ENCODE data around the gene AKAP6.

AKAP6 gene

DNA sequence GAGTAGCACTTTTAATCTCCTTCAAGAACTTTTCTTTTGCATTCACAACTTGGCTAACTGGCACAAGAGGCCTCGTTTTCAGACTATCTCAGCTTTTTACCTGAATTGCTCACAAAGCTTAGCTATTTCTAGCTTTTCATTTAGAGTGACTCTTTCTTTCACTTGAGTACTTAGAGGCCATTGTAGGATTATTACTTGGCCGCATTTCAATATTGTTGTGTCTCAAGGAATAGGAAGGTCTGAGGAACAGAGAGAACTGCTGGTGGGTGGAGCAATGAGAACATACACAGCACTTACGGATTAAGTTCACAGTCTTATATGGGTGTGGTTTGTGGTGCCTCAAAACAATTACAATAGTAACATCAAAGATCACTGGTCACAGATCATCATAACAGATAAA, 384.8 kb downstream of the AKAP6 start:
- FAIRE-seq: no peak

DNA sequence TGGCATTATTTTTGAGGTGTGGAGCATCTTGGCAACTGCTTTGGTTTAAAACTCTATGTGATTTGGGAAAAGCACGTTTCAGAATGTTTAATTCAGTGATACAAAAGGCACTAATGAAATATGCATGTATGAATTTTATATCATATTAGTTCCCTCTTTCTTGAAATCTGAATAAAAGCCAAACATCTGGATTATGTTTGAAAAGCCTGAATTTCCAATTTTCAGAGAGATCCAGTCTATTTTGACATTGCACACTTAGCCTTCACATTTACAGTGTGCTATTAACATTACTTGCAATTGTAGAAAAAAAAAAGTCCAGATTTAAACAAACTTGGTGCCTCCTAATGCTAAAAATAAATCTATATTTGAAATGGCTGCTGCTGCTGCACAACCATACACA, 390.5 kb downstream of the AKAP6 start:
- FAIRE-seq: no peak

DNA sequence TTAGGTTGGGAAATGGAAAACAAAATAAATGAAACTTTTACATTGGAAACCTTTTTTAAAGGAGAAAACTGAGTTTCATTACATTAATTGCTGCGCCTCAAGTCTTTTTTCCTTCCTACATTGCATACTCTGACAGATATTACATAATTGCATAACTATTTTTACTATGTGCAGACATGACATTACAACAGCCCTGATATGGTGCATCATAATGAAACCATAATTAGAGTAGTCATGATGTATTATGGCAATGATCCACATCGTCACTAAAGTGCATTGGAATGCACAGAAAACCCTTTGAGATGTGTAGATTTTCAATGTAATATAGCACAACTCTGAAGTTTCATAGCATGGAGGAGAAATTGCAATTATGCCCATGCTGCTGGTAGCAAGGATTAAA, 391.8 kb downstream of the AKAP6 start:
- FAIRE-seq: no peak

DNA sequence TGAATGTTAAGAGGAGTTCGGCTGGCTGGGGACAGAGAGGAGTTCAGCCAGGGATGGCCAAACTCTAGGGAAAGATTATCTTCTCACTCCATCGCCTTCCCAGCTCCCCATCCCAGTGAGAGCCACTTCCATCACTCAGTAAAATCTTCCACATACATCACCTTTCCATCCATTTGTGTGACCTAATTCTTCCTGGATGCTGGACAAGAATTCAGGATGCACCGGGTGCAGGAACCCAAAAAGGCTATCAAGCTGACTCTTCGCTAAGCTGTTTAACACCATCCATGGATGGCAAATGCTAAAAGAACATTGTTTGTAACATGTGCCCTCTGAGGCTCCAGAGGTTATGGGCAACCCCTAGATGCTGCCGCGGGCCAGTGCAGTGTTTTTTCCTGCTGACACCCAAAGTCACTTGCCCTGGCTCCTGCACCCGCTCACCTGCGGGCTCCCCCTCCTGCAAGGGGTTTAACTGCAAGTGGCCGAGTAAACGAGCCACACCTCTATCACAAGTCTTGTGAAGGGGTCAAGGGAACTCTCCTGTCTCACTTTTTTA, 393.6 kb downstream of the AKAP6 start:
- no peak for FAIRE-seq

DNA sequence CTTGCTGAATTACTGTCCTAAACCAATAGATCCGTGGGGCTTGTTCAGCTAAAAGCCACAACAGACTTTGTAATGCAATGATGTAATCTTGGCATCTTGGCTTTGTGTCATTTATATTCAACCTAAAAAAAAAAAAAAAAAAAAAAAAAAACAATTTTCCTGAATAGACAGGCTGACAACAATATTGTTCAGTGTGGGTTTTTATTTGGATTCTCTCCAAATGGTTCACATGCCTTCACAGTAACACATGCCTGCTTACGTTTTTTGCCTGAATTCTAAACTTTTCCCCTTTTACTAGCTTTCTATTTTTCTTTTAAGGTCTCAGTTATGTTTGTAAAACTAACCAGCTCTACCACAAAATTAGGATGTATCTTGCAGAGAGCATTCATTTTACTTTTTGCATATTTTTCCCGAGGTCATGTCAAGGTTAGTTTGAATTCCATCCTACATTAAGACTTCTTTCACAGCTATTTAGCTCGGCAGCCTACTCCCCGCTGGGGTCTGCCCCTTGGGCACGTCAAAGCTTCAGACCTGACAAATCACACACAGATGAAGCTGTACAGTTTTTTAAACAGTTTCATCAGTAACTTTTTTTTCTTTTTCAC, 395.9 kb downstream of the AKAP6 start:
- no peak for FAIRE-seq

DNA sequence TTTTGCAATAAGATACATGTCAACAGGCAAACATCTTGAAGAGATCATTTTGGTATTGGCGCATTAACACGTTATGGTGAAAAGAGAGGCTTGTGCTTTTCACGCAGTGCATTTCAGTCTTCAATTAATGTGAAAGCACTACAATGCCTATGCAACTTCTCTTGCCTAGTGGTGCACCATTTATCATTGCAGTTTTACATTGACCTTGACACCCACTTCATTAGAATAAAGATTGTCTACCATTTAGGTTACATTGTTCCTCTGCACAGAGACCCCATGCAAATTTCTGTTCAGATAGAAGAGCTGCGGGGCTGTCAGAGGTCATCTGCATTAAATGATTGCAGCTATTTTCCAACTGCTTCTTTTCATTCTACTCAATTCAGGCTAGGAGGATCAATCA, 397.4 kb downstream of the AKAP6 start:
- no peak for FAIRE-seq

DNA sequence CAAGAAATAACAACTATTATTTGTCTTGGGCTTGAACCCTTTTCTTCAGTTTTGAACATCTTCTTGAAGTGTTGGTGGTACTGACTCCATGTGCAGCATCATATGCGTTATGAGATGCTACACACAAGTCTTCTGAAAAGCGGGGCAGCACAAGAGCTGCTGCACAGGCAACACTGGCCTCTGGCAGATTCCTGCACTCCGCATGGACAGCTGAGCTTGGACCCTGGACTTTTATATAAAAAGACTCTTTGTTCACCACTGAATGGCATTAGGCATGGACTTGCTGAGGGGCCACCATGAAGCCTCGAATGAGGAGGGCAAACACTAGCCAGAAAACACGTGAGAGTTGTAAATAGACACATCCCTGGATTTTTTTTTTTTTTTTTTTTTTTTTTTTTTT, 398.7 kb downstream of the AKAP6 start:
- FAIRE-seq: no peak

DNA sequence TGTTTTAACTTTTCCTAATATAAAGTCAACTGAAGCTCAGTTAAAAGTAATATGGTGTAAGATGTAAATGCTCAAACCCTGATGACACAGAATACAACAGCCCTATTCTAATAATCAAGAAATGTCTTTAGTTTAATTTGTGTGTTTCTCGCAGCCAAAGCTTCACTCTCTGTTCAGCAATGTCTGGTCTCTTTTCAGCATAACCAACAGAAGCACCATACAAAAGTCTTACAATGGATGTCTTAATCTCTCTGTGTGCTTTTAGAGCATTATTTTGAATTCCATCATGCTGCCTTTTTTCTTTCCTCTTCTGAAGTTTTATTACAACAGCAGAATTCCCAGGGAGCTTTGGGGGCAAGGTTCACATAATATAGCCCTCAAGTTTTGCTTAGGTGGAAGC, 399.4 kb downstream of the AKAP6 start:
- FAIRE-seq: no peak

DNA sequence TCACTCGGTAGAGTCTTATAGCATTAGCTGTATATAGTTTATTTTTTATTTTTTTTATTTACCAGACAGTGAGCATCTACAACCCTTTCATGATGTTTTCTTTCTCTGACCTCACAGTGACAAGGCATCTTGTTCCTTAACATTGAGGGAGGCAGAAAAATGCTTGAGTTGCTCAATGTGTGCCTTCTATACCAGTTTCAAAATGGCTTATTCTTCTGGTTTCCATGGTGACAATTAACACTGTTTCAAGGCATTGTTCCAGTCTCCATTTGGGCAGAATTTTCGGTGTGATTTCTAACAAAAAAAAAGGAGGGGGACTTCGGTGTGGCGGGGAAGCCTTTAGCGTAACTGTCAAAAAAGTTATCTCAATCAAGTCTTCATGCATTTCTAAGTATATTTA, 399.9 kb downstream of the AKAP6 start:
- FAIRE-seq: no peak

DNA sequence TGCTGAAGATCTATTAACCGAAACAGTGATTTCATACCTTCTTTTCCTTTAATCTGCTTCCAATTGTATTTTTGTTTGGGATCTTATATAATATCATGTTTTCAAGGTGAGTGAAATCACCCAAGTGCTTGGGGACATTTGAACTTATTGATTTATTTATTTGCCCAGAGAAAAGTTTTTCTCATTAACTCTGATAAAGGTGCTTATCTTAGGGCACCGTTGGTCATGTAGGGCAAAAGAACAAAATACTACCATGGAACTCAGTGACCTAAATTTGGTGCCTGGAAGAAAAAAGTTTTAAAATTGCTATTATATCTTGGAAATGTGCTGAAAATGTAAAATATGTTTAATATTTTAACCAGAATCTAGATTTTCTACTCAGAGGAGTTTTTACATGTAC, 402.2 kb downstream of the AKAP6 start:
- no peak for FAIRE-seq

DNA sequence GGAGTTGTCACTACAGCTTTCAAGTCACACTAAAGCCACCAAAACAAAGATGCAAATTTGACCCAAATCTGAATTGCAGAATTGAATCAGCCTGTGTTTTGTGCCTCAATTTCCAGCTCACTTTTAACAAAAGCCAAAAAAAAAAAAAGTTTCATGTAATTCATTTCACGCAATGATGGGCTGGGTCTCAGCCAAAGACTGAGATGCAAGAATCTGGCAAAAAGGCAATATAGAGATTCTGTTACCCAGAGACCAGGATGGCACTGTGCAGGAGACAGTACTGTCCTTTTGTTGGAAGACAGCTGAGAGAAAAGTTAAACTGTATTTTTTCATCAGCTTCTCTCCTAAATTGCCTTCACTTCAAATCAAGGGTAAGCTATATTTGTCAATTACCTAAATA, 403.9 kb downstream of the AKAP6 start:
- FAIRE-seq: no peak

DNA sequence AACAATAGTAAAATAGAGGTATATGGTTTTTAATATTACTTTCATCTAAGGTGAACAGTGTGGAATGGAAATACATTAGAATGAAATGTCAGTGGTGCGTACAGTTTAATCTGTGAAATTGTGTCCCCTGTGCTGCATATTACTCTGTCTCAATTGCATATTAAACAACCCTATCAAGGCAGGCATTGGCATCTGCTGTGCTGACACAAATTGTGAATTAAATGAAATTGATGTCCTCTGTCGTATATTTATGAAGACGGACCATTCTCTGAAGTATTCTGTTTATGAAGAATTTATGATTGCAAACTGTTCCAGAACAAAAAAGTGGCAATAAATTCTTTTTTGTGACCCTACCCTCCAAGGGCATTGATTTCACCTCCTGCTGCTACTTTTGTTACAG, 405.2 kb downstream of the AKAP6 start:
- no peak for FAIRE-seq

DNA sequence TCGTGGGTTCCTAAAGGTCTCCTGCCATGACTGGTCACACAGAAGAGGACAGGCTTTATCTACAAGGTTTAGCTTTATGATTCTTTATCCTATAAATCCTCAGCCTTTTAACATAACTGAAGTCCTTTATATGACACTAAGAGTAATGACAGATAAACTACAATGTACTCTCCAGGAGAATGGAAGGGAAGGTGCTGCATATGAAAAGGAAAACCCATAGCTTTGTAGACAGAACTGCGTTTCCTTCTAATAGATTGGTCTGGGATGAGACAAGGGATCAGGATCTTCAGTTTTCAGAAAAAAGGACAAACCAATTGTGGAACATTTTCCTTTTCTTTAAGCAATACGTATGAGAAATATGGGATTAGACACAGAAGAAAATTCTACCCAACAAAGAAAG, 408.5 kb downstream of the AKAP6 start:
- FAIRE-seq: no peak

DNA sequence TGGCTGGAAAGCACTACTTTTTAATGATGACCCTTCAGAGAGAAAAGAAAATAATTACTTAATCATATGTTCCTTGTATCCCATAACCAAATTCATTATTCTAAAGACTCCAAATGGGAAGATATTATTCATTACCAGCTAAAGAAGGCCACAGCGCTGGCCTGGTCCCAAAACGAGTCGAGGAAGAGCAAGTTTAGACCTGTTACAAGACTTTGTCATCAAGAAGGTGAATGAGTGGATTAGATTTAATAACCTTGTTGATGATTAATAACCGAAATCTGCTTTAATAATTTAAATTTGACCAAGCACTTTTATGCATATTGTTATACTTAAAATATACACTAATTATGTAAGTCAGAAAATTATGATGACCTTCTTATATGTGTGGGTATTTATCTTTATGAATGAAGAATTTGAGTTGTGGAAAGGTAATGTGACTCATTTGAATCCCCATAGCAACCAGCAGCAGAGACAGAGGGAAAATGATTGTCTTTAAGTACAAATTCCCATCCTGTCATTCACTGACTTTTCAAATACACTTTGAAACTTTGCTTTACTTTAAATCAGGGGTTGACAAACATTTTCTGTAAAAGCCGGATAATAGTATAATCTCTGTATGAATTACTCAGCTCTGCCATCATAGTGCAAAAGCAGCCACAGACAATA, 409.2 kb downstream of the AKAP6 start:
- FAIRE-seq: peak; percentile 18

DNA sequence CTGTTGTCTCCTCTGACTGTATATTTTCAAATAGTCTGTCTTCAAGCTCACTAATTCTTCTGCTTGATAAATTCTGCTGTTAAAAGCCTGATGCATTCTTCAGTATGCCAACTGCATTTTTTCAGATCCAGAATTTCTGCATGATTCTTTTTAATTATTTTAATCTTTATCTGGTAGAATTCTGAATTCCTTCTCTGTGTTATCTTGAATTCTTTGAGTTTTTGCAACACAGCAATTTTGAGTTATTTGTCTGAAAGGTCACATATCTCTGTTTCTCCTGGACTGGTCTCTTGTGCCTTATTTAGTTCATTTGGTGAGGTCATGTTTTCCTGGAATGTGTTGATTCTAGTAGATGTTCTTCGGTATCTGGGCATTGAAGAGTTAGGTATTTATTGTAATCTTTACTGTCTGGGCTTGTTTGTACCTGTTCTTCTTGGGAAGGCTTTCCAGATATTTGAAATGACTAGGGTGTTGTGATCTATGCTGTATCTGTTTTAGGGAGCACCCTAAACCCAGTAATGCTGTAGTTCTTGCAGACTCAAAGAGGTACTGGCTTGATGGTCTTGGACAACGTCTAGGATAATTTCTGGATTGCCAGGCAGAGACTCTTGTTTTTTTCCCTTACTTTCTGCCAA, 415.8 kb downstream of the AKAP6 start:
- no peak for FAIRE-seq

DNA sequence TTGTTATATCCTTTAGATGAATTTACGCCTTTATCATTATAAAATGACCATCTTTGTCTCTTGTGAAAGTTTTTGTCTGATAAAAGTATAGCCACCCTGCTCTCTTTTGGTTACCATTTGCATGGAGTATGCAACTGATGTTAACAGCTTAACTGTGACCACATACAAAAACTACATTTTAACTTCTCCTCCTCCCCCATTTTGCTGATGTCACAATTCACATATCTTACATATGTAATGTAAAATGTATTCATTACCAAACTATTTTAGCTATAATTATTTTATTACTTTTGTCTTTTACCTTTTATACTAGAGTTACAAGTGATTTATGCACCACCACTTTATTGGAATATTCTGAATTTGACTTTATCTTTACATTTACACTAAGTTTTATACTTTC, 425.1 kb downstream of the AKAP6 start:
- no peak for FAIRE-seq

DNA sequence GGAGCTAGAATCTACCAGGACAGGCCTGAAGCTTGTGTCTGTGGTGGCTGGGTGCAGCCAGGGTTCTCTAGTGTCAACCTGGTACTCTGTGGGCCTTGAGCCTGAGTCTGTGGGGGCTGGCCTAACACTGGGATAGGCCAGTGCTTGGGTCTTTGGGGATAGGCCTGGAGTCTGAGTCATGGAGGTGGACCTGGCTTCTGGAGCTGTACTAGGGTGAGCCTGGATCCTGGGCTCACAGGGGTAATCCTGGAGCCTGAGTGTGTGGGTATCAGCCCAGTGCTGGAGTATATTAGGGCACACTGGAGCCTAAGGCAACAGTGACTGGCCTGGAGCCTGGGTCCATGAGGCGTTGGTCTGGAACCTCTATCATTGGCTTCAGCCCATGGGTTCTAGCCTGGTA, 427.1 kb downstream of the AKAP6 start:
- FAIRE-seq: no peak

DNA sequence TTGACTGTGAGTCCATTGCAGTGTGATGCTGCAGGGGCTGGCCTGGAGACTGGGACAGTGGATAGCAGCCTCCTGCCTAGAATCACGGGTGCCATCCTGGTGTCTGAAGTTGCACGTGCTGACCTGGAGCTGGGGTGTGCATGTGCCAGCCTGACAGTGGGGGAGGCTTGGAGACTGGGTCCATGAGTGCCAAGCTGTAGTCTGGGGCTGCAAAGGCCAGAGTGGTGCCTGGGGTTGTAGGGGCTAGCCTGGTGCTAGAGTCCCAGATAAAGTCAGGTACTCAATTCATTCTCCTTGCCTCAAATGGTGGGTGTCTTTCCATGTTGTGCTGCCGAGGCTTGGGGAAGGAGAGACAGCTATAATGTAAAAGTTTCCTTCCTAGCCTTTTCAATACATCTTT, 427.7 kb downstream of the AKAP6 start:
- FAIRE-seq: no peak

DNA sequence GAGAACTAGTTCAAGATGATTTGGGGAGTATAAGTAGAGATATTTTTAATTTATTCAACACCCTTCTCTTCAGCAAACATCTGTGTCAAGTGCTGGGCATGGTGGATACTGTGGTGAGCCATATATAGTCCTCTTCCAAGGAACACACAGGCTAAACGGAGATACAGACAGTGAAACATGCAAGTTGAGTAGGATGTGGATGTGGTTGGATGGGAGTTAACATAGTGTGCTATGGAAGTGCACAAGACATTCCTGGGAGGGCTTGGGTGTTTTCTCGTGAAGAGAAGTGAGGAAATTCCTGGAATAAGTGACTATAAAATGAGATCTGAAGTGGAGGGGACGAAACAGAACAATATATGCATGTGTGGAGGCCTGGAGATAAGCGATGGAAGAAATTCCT, 428.5 kb downstream of the AKAP6 start:
- no peak for FAIRE-seq

DNA sequence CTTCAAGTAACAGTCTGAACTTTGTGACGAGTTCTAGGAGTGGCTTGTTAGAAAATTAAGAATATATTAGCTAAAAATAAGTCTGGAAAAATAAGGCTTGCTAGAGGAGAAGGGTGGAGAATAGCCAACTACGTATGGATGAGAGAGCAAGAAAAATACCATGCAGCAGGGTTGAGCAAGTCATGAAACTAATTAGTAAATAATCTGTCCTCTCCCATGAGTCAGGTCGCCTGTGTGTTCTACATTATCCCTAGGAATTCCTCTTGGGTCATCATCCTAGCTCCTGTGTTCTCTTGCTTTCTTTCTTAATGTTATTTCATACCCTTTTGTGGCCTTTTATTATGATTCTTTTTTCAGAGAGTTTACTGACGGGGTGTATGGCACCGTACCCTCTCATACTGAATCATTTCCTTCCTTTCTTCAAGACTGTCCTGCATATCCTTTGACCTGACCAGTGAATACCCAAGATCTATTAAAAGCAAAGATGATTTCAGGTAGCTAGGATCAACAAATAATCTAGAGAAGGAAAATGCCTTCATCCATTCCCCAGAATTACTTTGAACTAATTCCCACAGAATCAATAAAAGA, 432.4 kb downstream of the AKAP6 start:
- no peak for FAIRE-seq

DNA sequence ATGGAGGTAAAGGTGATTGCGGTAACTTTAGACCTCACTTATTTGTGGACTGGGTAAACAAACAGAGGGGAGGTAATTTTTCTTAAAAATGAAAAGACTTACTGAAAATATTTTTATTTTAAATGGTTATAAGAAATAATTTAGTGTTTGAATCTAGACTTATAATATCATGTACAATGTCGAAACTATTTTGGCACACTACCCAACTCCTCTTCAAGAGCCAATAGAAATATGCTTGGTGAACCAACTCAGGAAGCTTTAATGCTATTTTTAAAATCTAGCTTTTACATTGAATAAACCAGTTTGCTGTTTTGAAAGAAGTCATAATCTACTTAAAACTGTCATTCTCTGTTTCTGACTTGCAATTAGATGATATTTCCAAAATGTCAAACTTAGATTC, 433.8 kb downstream of the AKAP6 start:
- no peak for FAIRE-seq

DNA sequence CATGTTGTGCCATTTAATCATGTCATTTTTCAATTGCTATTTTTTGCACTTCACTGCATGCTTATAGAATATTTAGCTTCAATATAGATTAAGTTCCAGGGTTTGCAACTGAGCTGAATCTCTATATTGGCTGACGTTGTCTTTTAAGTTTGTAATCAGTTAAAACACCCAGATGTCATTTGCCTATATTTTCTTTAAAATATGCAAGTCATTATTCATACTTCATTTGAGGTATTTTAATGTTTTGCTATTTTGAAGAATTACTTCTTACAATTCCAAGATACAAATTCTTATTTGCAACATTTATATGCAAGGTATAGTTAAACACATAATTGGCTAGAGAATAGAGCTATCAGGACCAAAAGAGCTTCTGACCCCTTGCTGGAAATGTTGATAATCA, 434.6 kb downstream of the AKAP6 start:
- no peak for FAIRE-seq

DNA sequence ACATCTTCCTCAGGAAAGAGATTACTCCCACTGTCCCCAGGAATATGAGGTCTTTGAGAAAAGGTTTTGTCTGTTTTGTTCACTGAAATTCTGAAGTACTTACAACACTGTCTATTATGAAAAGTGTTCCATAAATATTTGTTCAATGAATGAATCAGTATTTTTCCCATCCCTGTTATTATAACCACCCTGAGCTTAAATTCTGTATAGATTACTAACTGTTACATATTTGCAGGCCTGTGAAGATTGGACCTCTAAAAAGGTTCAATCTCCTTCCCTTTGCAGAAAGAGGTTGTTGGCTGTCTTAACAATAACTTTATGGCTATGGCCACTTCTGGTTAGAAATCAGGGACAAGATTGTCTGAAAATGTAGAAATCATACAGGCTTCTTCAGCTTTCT, 435.0 kb downstream of the AKAP6 start:
- no peak for FAIRE-seq

DNA sequence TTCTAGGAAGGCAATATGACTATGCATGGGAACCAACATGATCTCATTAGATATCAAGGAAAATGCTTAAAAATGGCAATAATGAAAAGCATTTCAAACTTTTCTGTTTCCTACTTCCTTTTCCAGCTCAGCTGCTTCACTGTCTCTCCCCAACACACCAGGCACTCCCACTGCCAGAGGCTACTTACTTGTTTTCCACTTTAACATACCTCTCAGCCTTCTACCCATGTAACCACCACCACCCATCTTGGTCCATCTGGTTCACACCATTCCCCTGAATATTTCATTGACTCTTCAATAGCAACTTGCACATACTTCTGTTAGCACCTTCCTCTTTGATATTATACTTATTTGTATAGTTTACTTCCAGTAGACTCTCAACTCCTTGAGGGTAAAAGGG, 441.3 kb downstream of the AKAP6 start:
- FAIRE-seq: no peak
